Dendritic cell treated with granulocyte-macrophage colony-stimulating factor and Interleukin-4, amounts not matched to agents 40 ng/mL and 50 ng/mL, for 4 days (primary cell): ENCODE results near the gene S100A16.
"Not testable (repeated sequence)": the region's sequence is repeated elsewhere in the genome, so short reads cannot be mapped to it uniquely, and the experiment has no call there.

Experiments
- H3K27ac Mint-ChIP-seq: one replicate; pipeline ENCODE4 v1.8.0; 2022; ENCODE audit warnings: mild to moderate bottlenecking, mixed read lengths
- H3K27me3 Mint-ChIP-seq: one replicate; pipeline ENCODE4 v1.8.0; 2022; ENCODE audit warnings: mild to moderate bottlenecking, mixed read lengths
- H3K36me3 Mint-ChIP-seq: one replicate; pipeline ENCODE4 v1.8.0; 2022; ENCODE audit warnings: low read depth, mixed read lengths
- H3K4me1 Mint-ChIP-seq: one replicate; pipeline ENCODE4 v1.8.0; 2022; ENCODE audit warnings: low read depth, mixed read lengths
- H3K4me3 Mint-ChIP-seq: one replicate; pipeline ENCODE4 v1.8.0; 2022; ENCODE audit warnings: mild to moderate bottlenecking, moderate library complexity, mixed read lengths
- H3K9me3 Mint-ChIP-seq: one replicate; pipeline ENCODE4 v1.8.0; 2022; ENCODE audit warnings: mixed read lengths
- intact Hi-C: fragments of 100-400 bp; cut with micrococcal nuclease; formaldehyde crosslinking; loops from one replicate; pipeline ENCODE4 v1.15.0; 2022

S100A16 gene

DNA sequence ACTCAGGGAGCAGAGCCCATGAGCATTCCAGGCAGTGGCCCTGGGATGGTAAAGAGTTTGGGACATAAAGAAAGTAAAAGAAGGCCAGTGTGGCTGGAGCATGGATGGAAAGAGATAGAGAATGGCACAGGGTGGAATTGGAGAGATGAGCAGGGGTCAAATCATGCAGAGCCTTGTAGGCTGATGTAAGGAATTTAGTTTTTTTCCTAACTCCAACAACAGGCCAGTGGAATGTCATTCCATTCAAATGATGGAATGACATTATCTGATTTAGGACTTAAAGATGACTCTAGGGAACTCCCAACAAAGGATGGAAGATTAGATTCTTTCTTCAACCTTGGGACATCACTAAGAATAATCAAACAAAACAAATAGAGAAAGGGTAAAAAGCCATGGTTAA, 34.4 kb downstream of the S100A16 start:
- intact Hi-C loops = no loop called here
- H3K36me3 Mint-ChIP-seq = no peaks in the 10 kb centered on the region
- no peaks in the 10 kb centered on the region for H3K9me3 Mint-ChIP-seq
- H3K27ac Mint-ChIP-seq = no peak overlapping the region
- H3K27me3 Mint-ChIP-seq = peaks cover 7% of the 10 kb centered on the region
- peaks cover 11% of the 10 kb centered on the region for H3K4me1 Mint-ChIP-seq
- no peak overlapping the region for H3K4me3 Mint-ChIP-seq

DNA sequence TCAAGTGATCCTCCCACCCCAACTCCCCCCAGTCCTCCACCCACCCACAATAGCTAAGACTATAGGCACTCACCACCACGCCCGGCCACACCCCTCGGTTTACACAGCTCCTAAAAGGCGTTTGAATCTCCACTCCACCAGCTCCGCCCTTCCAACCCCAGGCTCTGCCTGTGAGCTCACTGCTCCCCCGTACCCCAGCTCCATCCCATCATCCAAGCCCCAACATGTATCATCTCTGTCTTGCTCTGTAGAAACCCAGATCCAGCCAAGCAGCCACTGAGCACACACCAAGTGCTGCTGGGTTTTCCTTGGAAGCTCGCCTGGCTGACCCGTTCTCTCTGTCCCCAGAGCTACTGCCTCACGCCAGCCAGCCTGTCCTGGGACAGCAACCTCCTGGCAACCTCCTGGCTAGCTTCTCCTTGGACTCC, 35.3 kb downstream of the S100A16 start:
- Mint-ChIP-seq H3K4me1 (peaks cover 20% of the 10 kb centered on the region), H3K27me3 (peaks cover 7% of the 10 kb centered on the region), H3K27ac (no peak overlapping the region), H3K4me3 (no peak overlapping the region), H3K36me3 (no peaks in the 10 kb centered on the region), H3K9me3 (no peaks in the 10 kb centered on the region)
- intact Hi-C loops = no loop called here

DNA sequence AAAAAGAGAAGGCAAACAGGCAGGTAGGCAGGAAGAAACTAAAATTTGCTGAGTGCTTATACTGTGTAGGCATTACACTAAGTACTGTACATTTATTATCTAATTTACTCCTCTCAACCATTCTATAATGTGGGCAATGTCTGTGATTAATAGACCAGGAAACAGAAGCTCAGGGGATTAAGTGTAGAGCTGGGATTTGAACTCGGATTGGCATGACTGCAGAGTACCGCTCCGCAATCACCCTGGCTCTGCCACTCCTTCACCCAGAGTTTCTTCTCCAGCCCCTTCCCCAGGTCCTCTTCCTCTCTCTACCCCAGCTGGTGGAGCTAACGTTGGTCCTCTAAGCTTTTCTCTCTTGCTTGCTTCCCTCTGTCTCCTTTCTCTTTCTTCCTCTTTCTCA, 35.8 kb downstream of the S100A16 start:
- intact Hi-C loops = no loop called here
- peaks cover 7% of the 10 kb centered on the region for H3K27me3 Mint-ChIP-seq
- no peak overlapping the region for H3K27ac Mint-ChIP-seq

DNA sequence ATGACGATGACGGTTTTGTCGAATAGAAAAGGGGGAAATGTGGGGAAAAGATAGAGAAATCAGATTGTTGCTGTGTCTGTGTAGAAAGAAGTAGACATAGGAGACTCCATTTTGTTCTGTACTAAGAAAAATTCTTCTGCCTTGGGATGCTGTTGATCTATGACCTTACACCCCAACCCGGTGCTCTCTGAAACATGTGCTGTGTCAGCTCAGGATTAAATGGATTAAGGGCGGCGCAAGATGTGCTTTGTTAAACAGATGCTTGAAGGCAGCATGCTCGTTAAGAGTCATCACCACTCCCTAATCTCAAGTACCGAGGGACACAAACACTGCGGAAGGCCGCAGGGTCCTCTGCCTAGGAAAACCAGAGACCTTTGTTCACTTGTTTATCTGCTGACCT, 37.4 kb downstream of the S100A16 start:
- H3K36me3 Mint-ChIP-seq, intact Hi-C loops, H3K27ac Mint-ChIP-seq, H3K27me3 Mint-ChIP-seq, H3K4me3 Mint-ChIP-seq, H3K9me3 Mint-ChIP-seq: not testable (repeated sequence)
- H3K4me1 Mint-ChIP-seq = peaks cover 34% of the 10 kb centered on the region

More for the DNA sequence above, 35.8 kb downstream of the S100A16 start:
- H3K36me3 Mint-ChIP-seq = no peaks in the 10 kb centered on the region
- no peak overlapping the region for H3K4me3 Mint-ChIP-seq
- peaks cover 25% of the 10 kb centered on the region for H3K4me1 Mint-ChIP-seq
- H3K9me3 Mint-ChIP-seq = no peaks in the 10 kb centered on the region

DNA sequence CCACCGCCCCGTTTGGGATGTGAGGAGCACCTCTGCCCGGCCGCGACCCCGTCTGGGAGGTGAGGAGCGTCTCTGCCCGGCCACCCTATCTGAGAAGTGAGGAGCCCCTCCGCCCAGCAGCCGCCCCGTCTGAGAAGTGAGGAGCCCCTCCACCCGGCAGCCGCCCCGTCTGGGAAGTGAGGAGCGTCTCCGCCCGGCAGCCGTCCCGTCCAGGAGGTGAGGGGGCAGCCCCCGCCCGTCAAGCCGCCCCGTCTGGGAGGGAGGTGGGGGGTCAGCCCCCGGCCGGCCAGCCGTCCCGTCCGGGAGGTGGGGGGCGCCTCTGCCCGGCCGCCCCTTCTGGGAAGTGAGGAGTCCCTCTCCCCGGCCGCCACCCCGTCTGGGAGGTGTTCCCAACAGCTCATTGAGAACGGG, 37.9 kb downstream of the S100A16 start:
- intact Hi-C loops, H3K4me3 Mint-ChIP-seq, H3K9me3 Mint-ChIP-seq, H3K27ac Mint-ChIP-seq, H3K36me3 Mint-ChIP-seq, H3K27me3 Mint-ChIP-seq: not testable (repeated sequence)
- H3K4me1 Mint-ChIP-seq = peaks cover 34% of the 10 kb centered on the region

- H3K27ac Mint-ChIP-seq = peak overlapping the region; percentile 62
- peaks cover 40% of the 10 kb centered on the region for H3K4me1 Mint-ChIP-seq
- no peak overlapping the region for H3K4me3 Mint-ChIP-seq
- peaks cover 11% of the 10 kb centered on the region for H3K27me3 Mint-ChIP-seq
- H3K9me3 Mint-ChIP-seq = no peaks in the 10 kb centered on the region
- intact Hi-C loops = loop anchor here (2.0 kb wide), 2 partner anchors 43 to 175 kb away; partner anchors contain the start of gene S100A14
- no peaks in the 10 kb centered on the region for H3K36me3 Mint-ChIP-seq
Measured at GRCh38 chr1:153573351-153573750, 39.6 kb downstream of the S100A16 start.

DNA sequence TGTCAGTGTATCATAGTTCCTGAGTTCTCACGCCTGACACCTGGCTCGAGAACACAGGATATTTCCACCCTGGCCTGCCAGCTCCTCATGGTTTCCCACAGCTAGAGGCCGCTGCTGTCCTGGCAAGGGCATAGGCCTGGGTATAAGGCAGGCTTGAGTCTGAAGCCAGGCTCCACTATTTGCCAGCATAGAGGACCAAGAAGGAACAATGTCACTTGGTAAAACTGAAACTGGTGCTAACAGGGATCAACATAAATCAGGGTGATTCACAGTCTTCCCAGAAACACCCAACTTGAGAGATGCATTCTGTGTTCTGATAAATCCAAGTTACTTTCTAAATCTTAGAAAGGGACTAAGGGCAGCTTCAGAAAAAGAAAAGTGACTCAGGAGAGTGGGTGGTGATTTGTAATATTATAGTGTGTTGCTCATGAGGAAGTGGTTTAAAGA, 40.3 kb downstream of the S100A16 start:
- peaks cover 44% of the 10 kb centered on the region for H3K4me1 Mint-ChIP-seq
- no peak overlapping the region for H3K4me3 Mint-ChIP-seq
- H3K36me3 Mint-ChIP-seq = no peaks in the 10 kb centered on the region
- peak overlapping the region; percentile 62 for H3K27ac Mint-ChIP-seq
- peaks cover 6% of the 10 kb centered on the region for H3K27me3 Mint-ChIP-seq
- intact Hi-C loops = loop anchor here (2.0 kb wide), 2 partner anchors 44 to 176 kb away; partner anchors contain the start of gene S100A14
- no peaks in the 10 kb centered on the region for H3K9me3 Mint-ChIP-seq

DNA sequence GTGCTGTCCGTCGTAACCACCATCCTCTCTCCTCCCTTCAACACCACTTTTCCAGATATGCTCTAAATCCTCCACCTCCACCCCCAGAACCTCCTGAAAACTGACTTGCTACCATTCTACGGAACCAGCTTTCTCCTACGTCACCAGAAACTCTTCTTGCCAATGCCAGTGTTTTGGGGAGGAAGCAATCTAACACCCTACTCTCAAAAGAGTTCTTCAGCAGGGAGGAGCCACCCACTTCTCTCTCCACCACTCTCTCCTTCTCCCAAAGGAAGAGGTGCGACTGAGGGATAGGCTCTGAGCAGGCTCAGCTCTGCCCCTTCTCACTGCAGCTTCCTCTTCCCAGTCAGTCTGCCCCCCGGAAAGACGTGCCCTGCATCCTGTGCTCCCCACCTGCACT, 41.2 kb downstream of the S100A16 start:
- Mint-ChIP-seq H3K27ac (peak overlapping the region; percentile 62), H3K9me3 (no peaks in the 10 kb centered on the region), H3K27me3 (peaks cover 5% of the 10 kb centered on the region), H3K4me3 (no peak overlapping the region), H3K36me3 (no peaks in the 10 kb centered on the region), H3K4me1 (peaks cover 44% of the 10 kb centered on the region)
- intact Hi-C loops = loop anchor here (2.0 kb wide), 2 partner anchors 45 to 177 kb away; partner anchors contain the start of gene S100A14

GRCh38 chr1:153570874-153571273, 42.1 kb downstream of the S100A16 start:
- Mint-ChIP-seq H3K27me3 (peaks cover 5% of the 10 kb centered on the region), H3K36me3 (no peaks in the 10 kb centered on the region), H3K4me1 (peaks cover 52% of the 10 kb centered on the region), H3K9me3 (no peaks in the 10 kb centered on the region), H3K4me3 (no peak overlapping the region), H3K27ac (no peak overlapping the region)
- intact Hi-C loops = no loop called here

- H3K9me3 Mint-ChIP-seq = no peaks in the 10 kb centered on the region
- H3K27ac Mint-ChIP-seq = no peak overlapping the region
- H3K4me3 Mint-ChIP-seq = no peak overlapping the region
- peaks cover 5% of the 10 kb centered on the region for H3K27me3 Mint-ChIP-seq
- H3K4me1 Mint-ChIP-seq = peaks cover 64% of the 10 kb centered on the region
- H3K36me3 Mint-ChIP-seq = no peaks in the 10 kb centered on the region
- intact Hi-C loops = loop anchor here (5.0 kb wide), 2 partner anchors 103 to 212 kb away; partner anchors contain the start of genes ILF2 and S100A9
Measured at GRCh38 chr1:153569465-153569864, 43.5 kb downstream of the S100A16 start.

DNA sequence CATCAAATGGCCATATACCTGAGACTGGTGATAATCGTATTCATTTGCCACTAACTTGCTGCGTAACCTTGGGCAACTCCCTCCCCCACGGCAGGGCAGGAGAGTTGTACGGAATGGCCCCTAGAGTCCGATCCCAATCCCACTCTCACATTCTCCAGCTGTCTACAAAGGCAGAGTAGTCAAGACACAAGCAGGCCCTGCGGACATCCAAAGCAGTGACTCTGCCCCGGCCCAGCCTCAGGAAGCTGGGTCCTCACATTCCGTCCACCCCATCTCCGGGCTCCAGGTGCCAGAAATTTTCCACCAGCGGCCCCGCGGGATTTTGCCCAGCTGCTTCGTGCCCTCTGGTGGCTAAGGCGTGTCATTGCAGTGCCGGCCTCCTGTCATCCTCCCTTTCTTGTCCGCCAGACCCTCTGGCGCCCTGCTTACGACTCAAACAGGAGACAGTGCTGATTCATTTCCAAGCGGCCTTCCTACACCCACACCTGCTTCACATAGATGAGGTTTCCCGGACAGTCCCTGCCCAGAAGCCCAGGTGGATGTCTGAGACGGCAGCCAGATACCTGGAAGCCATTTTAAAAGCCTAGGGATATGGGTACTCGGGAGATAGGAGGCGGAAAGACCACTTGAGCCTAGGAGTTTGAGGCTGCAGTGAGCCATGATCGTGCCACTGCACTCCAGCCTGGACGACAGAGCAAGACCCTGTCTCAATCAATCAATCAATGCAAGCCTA, 44.4 kb downstream of the S100A16 start:
- Mint-ChIP-seq H3K4me1 (peaks cover 74% of the 10 kb centered on the region), H3K36me3 (no peaks in the 10 kb centered on the region), H3K4me3 (peak overlapping the region; percentile 63), H3K27me3 (peaks cover 5% of the 10 kb centered on the region), H3K9me3 (no peaks in the 10 kb centered on the region), H3K27ac (peak overlapping the region; percentile 96)
- intact Hi-C loops = loop anchor here (1.0 to 5.0 kb wide), 4 partner anchors 35 to 211 kb away; partner anchors contain the start of genes ILF2 and S100A9

GRCh38 chr1:153567621-153568366, 45.1 kb downstream of the S100A16 start:
- intact Hi-C loops = loop anchor here (1.0 to 5.0 kb wide), 5 partner anchors 17 to 210 kb away; partner anchors contain the start of genes ILF2 and S100A9
- H3K27me3 Mint-ChIP-seq = peaks cover 5% of the 10 kb centered on the region
- no peak overlapping the region for H3K4me3 Mint-ChIP-seq
- no peaks in the 10 kb centered on the region for H3K9me3 Mint-ChIP-seq
- peak overlapping the region; percentile 96 for H3K27ac Mint-ChIP-seq
- H3K4me1 Mint-ChIP-seq = peaks cover 73% of the 10 kb centered on the region
- no peaks in the 10 kb centered on the region for H3K36me3 Mint-ChIP-seq

- intact Hi-C loops = loop anchor here (2.0 to 5.0 kb wide), 3 partner anchors 16 to 209 kb away; partner anchors contain the start of genes ILF2 and S100A9
- Mint-ChIP-seq H3K27ac (peak overlapping the region; percentile 96), H3K4me3 (peak overlapping the region; percentile 42), H3K27me3 (peaks cover 5% of the 10 kb centered on the region), H3K9me3 (no peaks in the 10 kb centered on the region), H3K4me1 (peaks cover 64% of the 10 kb centered on the region), H3K36me3 (no peaks in the 10 kb centered on the region)
Measured at GRCh38 chr1:153566414-153567371, 46.2 kb downstream of the S100A16 start.
